Measurements from ENCODE around the gene RASEF.
"Not testable (repeated sequence)": the region's sequence is repeated elsewhere in the genome, so short reads cannot be mapped to it uniquely, and the experiment has no call there.

RASEF gene

GRCh38 chr9:82934949-82935348 is 128.0 kb downstream of the RASEF start:
- Histone ChIP-seq H3F3A (ENCODE audit: insufficient read depth) (no peaks in the 10 kb centered on the region), H3K36me3 (ENCODE audit: low read length) (no peaks in the 10 kb centered on the region), H4K20me1 (ENCODE audit: low read depth, low read length) (no peaks in the 10 kb centered on the region), H3K27me3 (ENCODE audit: low read length) (no peaks in the 10 kb centered on the region), H3K79me2 (ENCODE audit: insufficient read depth, low read length) (no peaks in the 10 kb centered on the region), H2AFZ (ENCODE audit: low read depth, low read length, severe bottlenecking) (no peak overlapping the region), H3K9ac (ENCODE audit: low read length) (no peak overlapping the region), H3K9me3 (ENCODE audit: insufficient read depth, low read length) (no peaks in the 10 kb centered on the region), H3K4me3 (ENCODE audit: insufficient read depth, low read length, poor library complexity, severe bottlenecking) (no peak overlapping the region), H3K27ac (ENCODE audit: low read depth, low read length) (no peak overlapping the region), H3K9me2 (replicated peaks; ENCODE audit: insufficient read depth, low read length) (no peaks in the 10 kb centered on the region), H3K4me2 (ENCODE audit: low read depth, low read length, poor library complexity, severe bottlenecking) (no peak overlapping the region)
- no peak for TF ChIP-seq EZH2phosphoT487 (conservative IDR thresholded peaks at IDR 0.05; ENCODE audit: low read length)
- no peak for TF ChIP-seq CTCF (IDR thresholded peaks at IDR 0.05; ENCODE audit: insufficient read depth, low read length, poor library complexity, severe bottlenecking)

GRCh38 chr9:82934025-82934424 is 128.9 kb downstream of the RASEF start:
- not testable (repeated sequence) for H3K27me3 ChIP-seq (ENCODE audit: low read length); H4K20me1 ChIP-seq (ENCODE audit: low read depth, low read length); H2AFZ ChIP-seq (ENCODE audit: low read depth, low read length, severe bottlenecking); H3K79me2 ChIP-seq (ENCODE audit: insufficient read depth, low read length); H3K27ac ChIP-seq (ENCODE audit: low read depth, low read length); H3K4me2 ChIP-seq (ENCODE audit: low read depth, low read length, poor library complexity, severe bottlenecking); H3F3A ChIP-seq (ENCODE audit: insufficient read depth); H3K9me2 ChIP-seq (replicated peaks; ENCODE audit: insufficient read depth, low read length); H3K4me3 ChIP-seq (ENCODE audit: insufficient read depth, low read length, poor library complexity, severe bottlenecking); H3K9me3 ChIP-seq (ENCODE audit: insufficient read depth, low read length); H3K36me3 ChIP-seq (ENCODE audit: low read length); H3K9ac ChIP-seq (ENCODE audit: low read length)

- Histone ChIP-seq H4K20me1 (ENCODE audit: low read depth, low read length) (no peaks in the 10 kb centered on the region), H3F3A (ENCODE audit: insufficient read depth) (no peaks in the 10 kb centered on the region), H3K9me3 (ENCODE audit: insufficient read depth, low read length) (no peaks in the 10 kb centered on the region), H3K9ac (ENCODE audit: low read length) (no peak overlapping the region), H3K36me3 (ENCODE audit: low read length) (no peaks in the 10 kb centered on the region), H3K4me3 (ENCODE audit: insufficient read depth, low read length, poor library complexity, severe bottlenecking) (no peak overlapping the region), H3K4me2 (ENCODE audit: low read depth, low read length, poor library complexity, severe bottlenecking) (no peak overlapping the region), H3K27me3 (ENCODE audit: low read length) (no peaks in the 10 kb centered on the region), H3K79me2 (ENCODE audit: insufficient read depth, low read length) (no peaks in the 10 kb centered on the region), H3K27ac (ENCODE audit: low read depth, low read length) (no peak overlapping the region), H2AFZ (ENCODE audit: low read depth, low read length, severe bottlenecking) (no peak overlapping the region), H3K9me2 (replicated peaks; ENCODE audit: insufficient read depth, low read length) (no peaks in the 10 kb centered on the region)
- no peak for TF ChIP-seq CTCF (IDR thresholded peaks at IDR 0.05; ENCODE audit: insufficient read depth, low read length, poor library complexity, severe bottlenecking)
- TF ChIP-seq EZH2phosphoT487 (conservative IDR thresholded peaks at IDR 0.05; ENCODE audit: low read length) = no peak
These were observed 132.8 kb downstream of the RASEF start for GRCh38 chr9:82930116-82930515.

Data from SU-DHL-6 (cell line).